HUES6 (cell line): ENCODE results near the gene KCNH2.
A peak's percentile ranks its signal among the peaks of the same experiment; 100 is the strongest.

Experiments
- H3K27ac ChIP-seq: 2 replicates; pipeline ENCODE4 v1.7.0; 2013; ENCODE audit warnings: low read depth, mild to moderate bottlenecking, low read length, inconsistent platforms
- H3K27me3 ChIP-seq: 2 replicates; pipeline ENCODE4 v1.6.1; 2013; ENCODE audit warnings: low read length; ENCODE audit not compliant: control insufficient read depth, insufficient read depth
- H3K36me3 ChIP-seq: 2 replicates; pipeline ENCODE4 v1.6.1; 2013; ENCODE audit warnings: low read length; ENCODE audit not compliant: control insufficient read depth, insufficient read depth
- H3K4me1 ChIP-seq: 2 replicates; pipeline ENCODE4 v1.6.1; 2013; ENCODE audit warnings: low read length; ENCODE audit not compliant: control insufficient read depth, insufficient read depth
- H3K4me3 ChIP-seq: 2 replicates; pipeline ENCODE4 v1.5.1; 2013; ENCODE audit warnings: low read depth, low read length
- H3K9ac ChIP-seq: one replicate; pipeline ENCODE4 v1.6.1; 2013; ENCODE audit warnings: mild to moderate bottlenecking, low read length
- H3K9me3 ChIP-seq: 2 replicates; pipeline ENCODE4 v1.6.1; 2013; ENCODE audit warnings: low read depth, low read length; ENCODE audit not compliant: control insufficient read depth, insufficient read depth

The KCNH2 gene

GRCh38 chr7:150962553-150963399 lies 15.3 kb downstream of the KCNH2 start:
- Histone ChIP-seq H3K9me3 (no peaks in the 10 kb centered on the region), H3K36me3 (no peaks in the 10 kb centered on the region), H3K27ac (no peak overlapping the region; the same call in 1 of the 2 replicates), H3K4me3 (no peak overlapping the region), H3K9ac (peak overlapping the region; percentile 76), H3K4me1 (peaks cover 36% of the 10 kb centered on the region), H3K27me3 (no peaks in the 10 kb centered on the region)

- H3K27ac ChIP-seq: peak overlapping the region; percentile 66; the same call in 1 of the 2 replicates
- no peaks in the 10 kb centered on the region for H3K36me3 ChIP-seq
- peaks cover 36% of the 10 kb centered on the region for H3K4me1 ChIP-seq
- H3K4me3 ChIP-seq: no peak overlapping the region
- H3K9ac ChIP-seq: peak overlapping the region; percentile 76
- no peaks in the 10 kb centered on the region for H3K27me3 ChIP-seq
- no peaks in the 10 kb centered on the region for H3K9me3 ChIP-seq
Observed at GRCh38 chr7:150962290-150962552, 15.9 kb downstream of the KCNH2 start.

GRCh38 chr7:150961510-150962289 lies 16.4 kb downstream of the KCNH2 start:
- Histone ChIP-seq H3K9me3 (no peaks in the 10 kb centered on the region), H3K4me1 (peaks cover 37% of the 10 kb centered on the region), H3K4me3 (no peak overlapping the region), H3K27ac (peak overlapping the region; percentile 66; the same call in 1 of the 2 replicates), H3K36me3 (no peaks in the 10 kb centered on the region), H3K27me3 (no peaks in the 10 kb centered on the region), H3K9ac (peak overlapping the region; percentile 76)

GRCh38 chr7:150959739-150960734 lies 18.1 kb downstream of the KCNH2 start:
- Histone ChIP-seq H3K27ac (no peak overlapping the region), H3K27me3 (no peaks in the 10 kb centered on the region), H3K4me3 (no peak overlapping the region), H3K36me3 (no peaks in the 10 kb centered on the region), H3K9ac (no peak overlapping the region), H3K9me3 (no peaks in the 10 kb centered on the region), H3K4me1 (peaks cover 45% of the 10 kb centered on the region)

- H3K9ac ChIP-seq: no peak overlapping the region
- no peak overlapping the region for H3K27ac ChIP-seq
- no peak overlapping the region for H3K4me3 ChIP-seq
- H3K36me3 ChIP-seq: no peaks in the 10 kb centered on the region
- no peaks in the 10 kb centered on the region for H3K9me3 ChIP-seq
- peaks cover 45% of the 10 kb centered on the region for H3K4me1 ChIP-seq
- no peaks in the 10 kb centered on the region for H3K27me3 ChIP-seq
Observed at GRCh38 chr7:150959081-150959480, 19.0 kb downstream of the KCNH2 start.

- no peaks in the 10 kb centered on the region for H3K9me3 ChIP-seq
- no peak overlapping the region for H3K4me3 ChIP-seq
- no peaks in the 10 kb centered on the region for H3K36me3 ChIP-seq
- H3K27ac ChIP-seq: no peak overlapping the region
- H3K9ac ChIP-seq: no peak overlapping the region
- no peaks in the 10 kb centered on the region for H3K27me3 ChIP-seq
- peaks cover 41% of the 10 kb centered on the region for H3K4me1 ChIP-seq
Observed at GRCh38 chr7:150958597-150958996, 19.5 kb downstream of the KCNH2 start.

GRCh38 chr7:150958062-150958552 lies 20.0 kb downstream of the KCNH2 start:
- Histone ChIP-seq H3K4me3 (no peak overlapping the region), H3K27me3 (no peaks in the 10 kb centered on the region), H3K4me1 (peaks cover 38% of the 10 kb centered on the region)

GRCh38 chr7:150957133-150958020 lies 20.7 kb downstream of the KCNH2 start:
- Histone ChIP-seq H3K9ac (no peak overlapping the region), H3K36me3 (no peaks in the 10 kb centered on the region), H3K4me1 (peaks cover 32% of the 10 kb centered on the region), H3K4me3 (no peak overlapping the region), H3K27me3 (no peaks in the 10 kb centered on the region), H3K9me3 (no peaks in the 10 kb centered on the region), H3K27ac (no peak overlapping the region)

More at GRCh38 chr7:150958062-150958552, 20.0 kb downstream of the KCNH2 start:
- no peak overlapping the region for H3K9ac ChIP-seq
- H3K36me3 ChIP-seq: no peaks in the 10 kb centered on the region
- H3K9me3 ChIP-seq: no peaks in the 10 kb centered on the region
- H3K27ac ChIP-seq: no peak overlapping the region

- no peaks in the 10 kb centered on the region for H3K27me3 ChIP-seq
- H3K27ac ChIP-seq: no peak overlapping the region
- H3K4me1 ChIP-seq: peaks cover 24% of the 10 kb centered on the region
- no peaks in the 10 kb centered on the region for H3K36me3 ChIP-seq
- H3K4me3 ChIP-seq: no peak overlapping the region
- H3K9ac ChIP-seq: no peak overlapping the region
- H3K9me3 ChIP-seq: no peaks in the 10 kb centered on the region
Observed at GRCh38 chr7:150956395-150957132, 21.6 kb downstream of the KCNH2 start.
